K562 (cell line): Measurements from ENCODE around the gene MPDZ. TPM values are rescaled to one million over a fixed set of nuclear protein-coding genes. Genes with fewer than 3 reads are reported as not detected.

ENCODE experiments used
- ATAC-seq: fragments of 200-7000 bp; cut with Tn5 transposase; 3 replicates; pipeline ENCODE4 v1.9.1; 2020; ENCODE audit warnings: moderate library complexity
- BruUV-seq: library from RNA; stranded (reverse); fragments of 400-500 nt; replicated peaks from 2 replicates; lab custom pipeline; 2021; lab: Mats Ljungman, UMichigan
- CTCF ChIA-PET: fragments of 300-600 bp; formaldehyde crosslinking; extraction: SDS; loops from one replicate; lab custom pipeline; 2021; ENCODE audit warnings: low intra/inter-chr PET ratio; lab: Yijun Ruan, JAX
- POLR2A ChIA-PET: fragments of 300-600, 350-650 bp; sonication (Branson Sonifier 250); formaldehyde crosslinking; extraction: SDS; loops from one replicate; lab custom pipeline; 2021; ENCODE audit warnings: antibody characterized with exemption, inconsistent platforms; lab: Yijun Ruan, JAX
- DNase-seq, 4 experiments: peaks; one replicate each; pipeline versions ENCODE4 v3.0.0 to v3.0.0-alpha.2; 2011 to 2018; ENCODE audit warnings: low spot score in 3 of 4, mixed read lengths in 3 of 4; ENCODE audit errors: extremely low read depth in 1 of 4
- FAIRE-seq: peaks from 2 replicates; lab custom pipeline; 2011; peaks lifted over from hg19 to GRCh38; lab: Jason Lieb, UNC
- H2AFZ ChIP-seq: 2 replicates; pipeline ENCODE4 v1.6.0; 2011; ENCODE audit warnings: low read depth, low read length, control low read depth, inconsistent platforms
- H3K27ac ChIP-seq: fragments of 200-600 bp; 3 replicates; pipeline ENCODE4 v1.8.0; 2011; ENCODE audit warnings: low read depth, mild to moderate bottlenecking, control low read depth, inconsistent platforms, low read length, moderate library complexity, mixed read lengths; ENCODE audit errors: extremely low read depth
- H3K27me3 ChIP-seq, 2 experiments: fragments of 300-600 bp in 1 of 2; 2 replicates in 1 of 2; 3 replicates in 1 of 2; pipeline versions ENCODE4 v1.6.0 to v1.8.0; 2011; ENCODE audit warnings: inconsistent platforms in 2 of 2, low read length in 2 of 2, mild to moderate bottlenecking in 1 of 2, mixed read lengths in 1 of 2, moderate library complexity in 1 of 2; ENCODE audit not compliant: control insufficient read depth in 2 of 2, insufficient read depth in 2 of 2
- H3K36me3 ChIP-seq: fragments of 300-600 bp; 3 replicates; pipeline ENCODE4 v1.8.0; 2011; ENCODE audit warnings: mild to moderate bottlenecking, low read length, inconsistent platforms; ENCODE audit not compliant: control insufficient read depth, insufficient read depth
- H3K4me1 ChIP-seq, 2 experiments: fragments of 200-600 bp in 1 of 2; replicated peaks in 1 of 2; 2 replicates in 1 of 2; 3 replicates in 1 of 2; pipeline versions ENCODE4 v1.5.1 to v1.8.0; 2011; ENCODE audit warnings: inconsistent platforms in 2 of 2, low read length in 2 of 2, mild to moderate bottlenecking in 1 of 2, mixed read lengths in 1 of 2, moderate library complexity in 1 of 2; ENCODE audit not compliant: control insufficient read depth in 2 of 2, insufficient read depth in 2 of 2
- H3K4me2 ChIP-seq: 2 replicates; pipeline ENCODE4 v1.6.1; 2011; ENCODE audit warnings: low read length, control low read depth, inconsistent platforms, mixed read lengths; ENCODE audit not compliant: insufficient read depth
- H3K4me3 ChIP-seq: fragments of 200-600 bp; sonication (generic), shearing (Covaris generic); 2 replicates; pipeline ENCODE4 v1.5.1; 2016; ENCODE audit warnings: control low read depth, inconsistent platforms
- H3K79me2 ChIP-seq: fragments of 200-600 bp; 3 replicates; pipeline ENCODE4 v1.8.0; 2011; ENCODE audit warnings: low read length, inconsistent platforms; ENCODE audit not compliant: control insufficient read depth, insufficient read depth
- H3K9ac ChIP-seq, 2 experiments: 2 replicates each; pipeline versions ENCODE4 v1.6.0 to v1.6.1; 2011; ENCODE audit warnings: low read depth in 2 of 2, low read length in 2 of 2, control low read depth in 1 of 2, inconsistent platforms in 1 of 2, mild to moderate bottlenecking in 1 of 2, mixed read lengths in 1 of 2; ENCODE audit not compliant: insufficient read depth in 1 of 2
- H3K9me1 ChIP-seq: one replicate; pipeline ENCODE4 v1.6.0; 2011; ENCODE audit warnings: inconsistent platforms, mild to moderate bottlenecking, low read length, moderate library complexity; ENCODE audit not compliant: control insufficient read depth, insufficient read depth
- H3K9me3 ChIP-seq: replicated peaks from 2 replicates; pipeline ENCODE4 v1.5.1; 2011; ENCODE audit warnings: low read depth, low read length, inconsistent platforms; ENCODE audit not compliant: control insufficient read depth, insufficient read depth
- H4K20me1 ChIP-seq: replicated peaks from 2 replicates; pipeline ENCODE4 v1.6.1; 2011; ENCODE audit warnings: low read length, inconsistent platforms, mixed read lengths; ENCODE audit not compliant: control insufficient read depth, insufficient read depth
- CHD1 ChIP-seq: fragments of 200-600 bp; sonication (generic); IDR thresholded peaks from one replicate; pipeline ENCODE4 v1.6.1; 2012; ENCODE audit warnings: mild to moderate bottlenecking, moderate library complexity, low read length, inconsistent platforms
- MTF1 ChIP-seq: fragments of 250-450 bp; sonication (Bioruptor Pico); IDR thresholded peaks from 2 replicates; pipeline ENCODE4 v1.9.0; 2021; ENCODE audit warnings: moderate library complexity, mild to moderate bottlenecking, inconsistent platforms, borderline replicate concordance
- SRSF7 ChIP-seq: fragments of 200-400 bp; formaldehyde crosslinking; optimal IDR thresholded peaks from 2 replicates; pipeline ENCODE3; 2017; ENCODE audit warnings: mild to moderate bottlenecking, low read depth, low read length
- ZNF184 ChIP-seq: sonication (generic); formaldehyde crosslinking; IDR thresholded peaks from 2 replicates; pipeline ENCODE4 v1.5.0; 2020; ENCODE audit warnings: missing genetic modification reagents
- ZNF224 ChIP-seq: sonication (generic); formaldehyde crosslinking; IDR thresholded peaks from 2 replicates; pipeline ENCODE4 v1.8.0; 2022; ENCODE audit warnings: mild to moderate bottlenecking, missing genetic modification reagents
- ZNF263 ChIP-seq: sonication (generic); formaldehyde crosslinking; IDR thresholded peaks from 2 replicates; pipeline ENCODE4 v1.8.0; 2022; ENCODE audit warnings: mild to moderate bottlenecking, missing genetic modification reagents, borderline replicate concordance
- ZNF766 ChIP-seq: fragments of 200-800 bp; sonication (Bioruptor generic); conservative IDR thresholded peaks from 2 replicates; pipeline ENCODE4 v1.6.1; 2016; ENCODE audit warnings: missing genetic modification characterization, missing compliant biosample characterization
- WGBS: fragments of 100-300 bp; shearing (Covaris generic); methylation state at CpG from one replicate; pipeline ENCODE4 v1.1.6; 2016; ENCODE audit warnings: low coverage, mixed read lengths; ENCODE audit not compliant: insufficient coverage; ENCODE audit errors: missing lambda C conversion rate; 5-methylcytosine and 5-hydroxymethylcytosine counted together
- in situ Hi-C: fragments of 300-500 bp; cut with MboI; formaldehyde crosslinking; loops from 4 replicates; pipeline ENCODE4 v1.15.0; 2018; ENCODE audit warnings: inconsistent platforms, mixed read lengths
- intact Hi-C: fragments of 100-400 bp; cut with micrococcal nuclease; formaldehyde crosslinking; loops from 2 replicates; pipeline ENCODE4 v1.14.2; 2022
- polyA plus RNA-seq, 8 experiments: library from polyadenylated mRNA; depleted of rRNA in 4 of 8; stranded (reverse) in 5 of 8; unstranded in 3 of 8; fragments of >200 nt; fragmentation: Nextera tagmentation in 2 of 8; fragmentation: Illumina TruSeq in 1 of 8; extraction: Ambion mirVana in 2 of 8; extraction: Trizol in 1 of 8; gene quantifications; 2 replicates each; pipeline versions ENCODE4 v1.2.1 to v1.2.3, GENCODE V29; 2011 to 2014; ENCODE audit warnings: inconsistent platforms in 1 of 8, missing spikeins in 1 of 8
- total RNA-seq, 7 experiments: library from RNA; depleted of rRNA in 6 of 7; stranded (reverse); fragments of >200 nt in 6 of 7; fragmentation: Illumina TruSeq in 2 of 7; extraction: Trizol in 2 of 7; gene quantifications; 2 replicates each; pipeline versions ENCODE4 v1.2.1 to v1.2.3, GENCODE V29; 2011 to 2021; ENCODE audit warnings: low replicate concordance in 1 of 7
- TF ChIP-seq, protein P1 (sequence below): fragments of 250-450 bp; sonication (Bioruptor Pico); IDR thresholded peaks from 2 replicates; pipeline ENCODE4 v1.4.0; 2020
- TF ChIP-seq, protein P2 (sequence below): fragments of 250-450 bp; sonication (Bioruptor Pico); IDR thresholded peaks from 2 replicates; pipeline ENCODE4 v1.4.0; 2020; ENCODE audit warnings: mild to moderate bottlenecking, moderate library complexity, borderline replicate concordance
- TF ChIP-seq, protein P3 (sequence below): fragments of 450-650 bp; formaldehyde crosslinking; IDR thresholded peaks from 2 replicates; pipeline ENCODE4 v1.4.0; 2022; ENCODE audit warnings: missing genetic modification characterization
- TF ChIP-seq, protein P4 (sequence below): sonication (generic); formaldehyde crosslinking; IDR thresholded peaks from 2 replicates; pipeline ENCODE4 v1.8.0; 2023; ENCODE audit warnings: missing genetic modification reagents, mild to moderate bottlenecking, borderline replicate concordance

Gene MPDZ
- total and polyA plus RNA-seq, 9 of the 15 experiments (the other 6 are each of a cell fraction or from before 2014, with no cell fraction given), result 3.9 to 13.2 (median 5.7) TPM

DNA sequence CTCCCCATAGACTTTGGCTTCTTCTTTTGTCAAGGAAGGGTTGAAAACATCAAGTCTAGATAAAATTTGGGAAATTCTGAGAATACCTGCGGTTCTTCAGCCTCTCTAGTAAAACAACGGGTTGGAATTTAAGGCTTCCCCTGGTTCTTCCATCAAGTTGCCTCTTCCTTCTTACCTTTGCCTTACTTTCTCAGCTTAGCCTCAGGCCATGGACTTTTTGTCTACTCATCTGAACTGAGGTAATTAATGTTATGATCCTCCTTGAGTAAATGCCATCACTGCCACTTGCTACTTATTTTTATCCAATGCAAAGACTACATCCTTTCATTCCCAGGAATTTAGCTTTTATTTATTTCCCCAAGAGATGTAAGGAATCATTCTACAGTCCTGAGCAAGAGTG, 184.4 kb downstream of the MPDZ start (continued):
- no peak for TF ChIP-seq ZNF263 (CRISPR knock-in tag)
- TF ChIP-seq SRSF7, result no peak
- TF ChIP-seq, protein P1, sequence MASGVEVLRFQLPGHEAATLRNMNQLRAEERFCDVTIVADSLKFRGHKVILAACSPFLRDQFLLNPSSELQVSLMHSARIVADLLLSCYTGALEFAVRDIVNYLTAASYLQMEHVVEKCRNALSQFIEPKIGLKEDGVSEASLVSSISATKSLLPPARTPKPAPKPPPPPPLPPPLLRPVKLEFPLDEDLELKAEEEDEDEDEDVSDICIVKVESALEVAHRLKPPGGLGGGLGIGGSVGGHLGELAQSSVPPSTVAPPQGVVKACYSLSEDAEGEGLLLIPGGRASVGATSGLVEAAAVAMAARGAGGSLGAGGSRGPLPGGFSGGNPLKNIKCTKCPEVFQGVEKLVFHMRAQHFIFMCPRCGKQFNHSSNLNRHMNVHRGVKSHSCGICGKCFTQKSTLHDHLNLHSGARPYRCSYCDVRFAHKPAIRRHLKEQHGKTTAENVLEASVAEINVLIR (CRISPR knock-in tag), result no peak
- no peak for TF ChIP-seq ZNF224 (CRISPR knock-in tag)
- TF ChIP-seq, protein P2, sequence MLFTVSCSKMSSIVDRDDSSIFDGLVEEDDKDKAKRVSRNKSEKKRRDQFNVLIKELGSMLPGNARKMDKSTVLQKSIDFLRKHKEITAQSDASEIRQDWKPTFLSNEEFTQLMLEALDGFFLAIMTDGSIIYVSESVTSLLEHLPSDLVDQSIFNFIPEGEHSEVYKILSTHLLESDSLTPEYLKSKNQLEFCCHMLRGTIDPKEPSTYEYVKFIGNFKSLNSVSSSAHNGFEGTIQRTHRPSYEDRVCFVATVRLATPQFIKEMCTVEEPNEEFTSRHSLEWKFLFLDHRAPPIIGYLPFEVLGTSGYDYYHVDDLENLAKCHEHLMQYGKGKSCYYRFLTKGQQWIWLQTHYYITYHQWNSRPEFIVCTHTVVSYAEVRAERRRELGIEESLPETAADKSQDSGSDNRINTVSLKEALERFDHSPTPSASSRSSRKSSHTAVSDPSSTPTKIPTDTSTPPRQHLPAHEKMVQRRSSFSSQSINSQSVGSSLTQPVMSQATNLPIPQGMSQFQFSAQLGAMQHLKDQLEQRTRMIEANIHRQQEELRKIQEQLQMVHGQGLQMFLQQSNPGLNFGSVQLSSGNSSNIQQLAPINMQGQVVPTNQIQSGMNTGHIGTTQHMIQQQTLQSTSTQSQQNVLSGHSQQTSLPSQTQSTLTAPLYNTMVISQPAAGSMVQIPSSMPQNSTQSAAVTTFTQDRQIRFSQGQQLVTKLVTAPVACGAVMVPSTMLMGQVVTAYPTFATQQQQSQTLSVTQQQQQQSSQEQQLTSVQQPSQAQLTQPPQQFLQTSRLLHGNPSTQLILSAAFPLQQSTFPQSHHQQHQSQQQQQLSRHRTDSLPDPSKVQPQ (CRISPR knock-in tag), result no peak
- TF ChIP-seq ZNF184 (CRISPR knock-in tag), result no peak
- TF ChIP-seq ZNF766 (CRISPR knock-in tag), result no peak
- no peak for TF ChIP-seq MTF1

DNA sequence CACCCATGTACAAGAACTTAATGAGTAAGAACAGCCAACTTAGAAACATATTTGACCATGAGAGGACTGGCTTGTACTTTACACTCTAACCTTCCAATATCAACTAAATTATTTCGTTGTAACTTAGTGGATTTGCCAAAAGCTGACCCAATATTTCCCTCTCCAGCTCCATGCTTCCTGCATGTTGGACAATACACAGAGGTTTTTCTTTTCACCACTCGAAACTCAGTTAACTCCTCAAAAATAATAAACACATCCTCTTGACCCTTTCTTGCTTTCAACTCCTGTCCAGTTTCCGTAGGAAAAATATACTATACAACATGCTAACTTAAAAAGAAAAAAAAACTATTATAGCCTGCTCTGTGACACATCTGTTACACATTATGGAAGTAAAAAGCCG, 188.9 kb downstream of the MPDZ start:
- H3K4me2 ChIP-seq, result no peak overlapping the region
- ChIA-PET CTCF (no interaction called here), POLR2A (no interaction called here)
- H3K27me3 ChIP-seq, result no peaks in the 10 kb centered on the region
- in situ Hi-C loops (no loop called here), intact Hi-C loops (no loop called here)
- H3K4me1 ChIP-seq, result no peaks in the 10 kb centered on the region
- no peaks in the 10 kb centered on the region for H3K79me2 ChIP-seq
- H3K9me1 ChIP-seq, result no peaks in the 10 kb centered on the region
- no peaks in the 10 kb centered on the region for H3K36me3 ChIP-seq
- no TSS peak for BruUV-seq
- H3K4me3 ChIP-seq, result no peak overlapping the region
- H3K9me3 ChIP-seq, result no peaks in the 10 kb centered on the region
- H3K27ac ChIP-seq, result no peak overlapping the region
- WGBS, result 3% methylated on average over 4 of the region's 4 CpGs
- ATAC-seq (no peak), DNase-seq (no peak), FAIRE-seq (no peak)
- no peak overlapping the region for H3K9ac ChIP-seq
- no peaks in the 10 kb centered on the region for H4K20me1 ChIP-seq
- no peak overlapping the region for H2AFZ ChIP-seq
- TF ChIP-seq, protein P3, sequence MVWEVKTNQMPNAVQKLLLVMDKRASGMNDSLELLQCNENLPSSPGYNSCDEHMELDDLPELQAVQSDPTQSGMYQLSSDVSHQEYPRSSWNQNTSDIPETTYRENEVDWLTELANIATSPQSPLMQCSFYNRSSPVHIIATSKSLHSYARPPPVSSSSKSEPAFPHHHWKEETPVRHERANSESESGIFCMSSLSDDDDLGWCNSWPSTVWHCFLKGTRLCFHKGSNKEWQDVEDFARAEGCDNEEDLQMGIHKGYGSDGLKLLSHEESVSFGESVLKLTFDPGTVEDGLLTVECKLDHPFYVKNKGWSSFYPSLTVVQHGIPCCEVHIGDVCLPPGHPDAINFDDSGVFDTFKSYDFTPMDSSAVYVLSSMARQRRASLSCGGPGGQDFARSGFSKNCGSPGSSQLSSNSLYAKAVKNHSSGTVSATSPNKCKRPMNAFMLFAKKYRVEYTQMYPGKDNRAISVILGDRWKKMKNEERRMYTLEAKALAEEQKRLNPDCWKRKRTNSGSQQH, result no peak
- TF ChIP-seq CHD1, result no peak
- TF ChIP-seq, protein P4, sequence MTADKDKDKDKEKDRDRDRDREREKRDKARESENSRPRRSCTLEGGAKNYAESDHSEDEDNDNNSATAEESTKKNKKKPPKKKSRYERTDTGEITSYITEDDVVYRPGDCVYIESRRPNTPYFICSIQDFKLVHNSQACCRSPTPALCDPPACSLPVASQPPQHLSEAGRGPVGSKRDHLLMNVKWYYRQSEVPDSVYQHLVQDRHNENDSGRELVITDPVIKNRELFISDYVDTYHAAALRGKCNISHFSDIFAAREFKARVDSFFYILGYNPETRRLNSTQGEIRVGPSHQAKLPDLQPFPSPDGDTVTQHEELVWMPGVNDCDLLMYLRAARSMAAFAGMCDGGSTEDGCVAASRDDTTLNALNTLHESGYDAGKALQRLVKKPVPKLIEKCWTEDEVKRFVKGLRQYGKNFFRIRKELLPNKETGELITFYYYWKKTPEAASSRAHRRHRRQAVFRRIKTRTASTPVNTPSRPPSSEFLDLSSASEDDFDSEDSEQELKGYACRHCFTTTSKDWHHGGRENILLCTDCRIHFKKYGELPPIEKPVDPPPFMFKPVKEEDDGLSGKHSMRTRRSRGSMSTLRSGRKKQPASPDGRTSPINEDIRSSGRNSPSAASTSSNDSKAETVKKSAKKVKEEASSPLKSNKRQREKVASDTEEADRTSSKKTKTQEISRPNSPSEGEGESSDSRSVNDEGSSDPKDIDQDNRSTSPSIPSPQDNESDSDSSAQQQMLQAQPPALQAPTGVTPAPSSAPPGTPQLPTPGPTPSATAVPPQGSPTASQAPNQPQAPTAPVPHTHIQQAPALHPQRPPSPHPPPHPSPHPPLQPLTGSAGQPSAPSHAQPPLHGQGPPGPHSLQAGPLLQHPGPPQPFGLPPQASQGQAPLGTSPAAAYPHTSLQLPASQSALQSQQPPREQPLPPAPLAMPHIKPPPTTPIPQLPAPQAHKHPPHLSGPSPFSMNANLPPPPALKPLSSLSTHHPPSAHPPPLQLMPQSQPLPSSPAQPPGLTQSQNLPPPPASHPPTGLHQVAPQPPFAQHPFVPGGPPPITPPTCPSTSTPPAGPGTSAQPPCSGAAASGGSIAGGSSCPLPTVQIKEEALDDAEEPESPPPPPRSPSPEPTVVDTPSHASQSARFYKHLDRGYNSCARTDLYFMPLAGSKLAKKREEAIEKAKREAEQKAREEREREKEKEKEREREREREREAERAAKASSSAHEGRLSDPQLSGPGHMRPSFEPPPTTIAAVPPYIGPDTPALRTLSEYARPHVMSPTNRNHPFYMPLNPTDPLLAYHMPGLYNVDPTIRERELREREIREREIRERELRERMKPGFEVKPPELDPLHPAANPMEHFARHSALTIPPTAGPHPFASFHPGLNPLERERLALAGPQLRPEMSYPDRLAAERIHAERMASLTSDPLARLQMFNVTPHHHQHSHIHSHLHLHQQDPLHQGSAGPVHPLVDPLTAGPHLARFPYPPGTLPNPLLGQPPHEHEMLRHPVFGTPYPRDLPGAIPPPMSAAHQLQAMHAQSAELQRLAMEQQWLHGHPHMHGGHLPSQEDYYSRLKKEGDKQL (CRISPR knock-in tag), result no peak
